ENCODE results near the gene CUL1.

CUL1 gene

GRCh38 chr7:148718431-148718830 lies 19.7 kb downstream of the CUL1 start:
- no peak for DNase-seq (ENCODE audit: low spot score)

GRCh38 chr7:148719753-148720152 lies 21.1 kb downstream of the CUL1 start:
- no peak for DNase-seq (ENCODE audit: low spot score)

GRCh38 chr7:148720472-148720871 lies 21.8 kb downstream of the CUL1 start:
- DNase-seq (ENCODE audit: low spot score), result no peak

- DNase-seq (ENCODE audit: low spot score), result no peak
These were observed 22.7 kb downstream of the CUL1 start for GRCh38 chr7:148721390-148721789.

- no peak for DNase-seq (ENCODE audit: low spot score)
These were observed 23.9 kb downstream of the CUL1 start for GRCh38 chr7:148722340-148723165.

GRCh38 chr7:148723166-148723559 lies 24.5 kb downstream of the CUL1 start:
- no peak for DNase-seq (ENCODE audit: low spot score)

GRCh38 chr7:148723846-148724245 lies 25.1 kb downstream of the CUL1 start:
- no peak for DNase-seq (ENCODE audit: low spot score)

- DNase-seq (ENCODE audit: low spot score), result no peak
These were observed 27.7 kb downstream of the CUL1 start for GRCh38 chr7:148726385-148726784.

- DNase-seq (ENCODE audit: low spot score), result no peak
These were observed 29.0 kb downstream of the CUL1 start for GRCh38 chr7:148727501-148728278.

GRCh38 chr7:148729984-148730733 lies 31.5 kb downstream of the CUL1 start:
- DNase-seq (ENCODE audit: low spot score), result no peak

GRCh38 chr7:148732862-148733261 lies 34.2 kb downstream of the CUL1 start:
- no peak for DNase-seq (ENCODE audit: low spot score)

GRCh38 chr7:148733496-148733895 lies 34.8 kb downstream of the CUL1 start:
- peak; percentile 28 for DNase-seq (ENCODE audit: low spot score)

GRCh38 chr7:148735141-148735540 lies 36.4 kb downstream of the CUL1 start:
- no peak for DNase-seq (ENCODE audit: low spot score)

- no peak for DNase-seq (ENCODE audit: low spot score)
These were observed 37.3 kb downstream of the CUL1 start for GRCh38 chr7:148735967-148736366.

GRCh38 chr7:148738737-148739535 lies 40.2 kb downstream of the CUL1 start:
- no peak for DNase-seq (ENCODE audit: low spot score)

- no peak for DNase-seq (ENCODE audit: low spot score)
These were observed 47.4 kb downstream of the CUL1 start for GRCh38 chr7:148746135-148746534.

- no peak for DNase-seq (ENCODE audit: low spot score)
These were observed 48.6 kb downstream of the CUL1 start for GRCh38 chr7:148747274-148747673.

GRCh38 chr7:148750442-148751355 lies 52.0 kb downstream of the CUL1 start:
- DNase-seq (ENCODE audit: low spot score), result no peak

- no peak for DNase-seq (ENCODE audit: low spot score)
These were observed 54.5 kb downstream of the CUL1 start for GRCh38 chr7:148753224-148753623.

- no peak for DNase-seq (ENCODE audit: low spot score)
These were observed 56.2 kb downstream of the CUL1 start for GRCh38 chr7:148754912-148755311.
